NCI-H748 (cell line): ENCODE results near the gene RGCC.

Source experiments
- DNase-seq: peaks from one replicate; lab custom pipeline; 2025; ENCODE audit not compliant: unreplicated experiment; lab: John Stamatoyannopoulos, UW

Gene RGCC

DNA sequence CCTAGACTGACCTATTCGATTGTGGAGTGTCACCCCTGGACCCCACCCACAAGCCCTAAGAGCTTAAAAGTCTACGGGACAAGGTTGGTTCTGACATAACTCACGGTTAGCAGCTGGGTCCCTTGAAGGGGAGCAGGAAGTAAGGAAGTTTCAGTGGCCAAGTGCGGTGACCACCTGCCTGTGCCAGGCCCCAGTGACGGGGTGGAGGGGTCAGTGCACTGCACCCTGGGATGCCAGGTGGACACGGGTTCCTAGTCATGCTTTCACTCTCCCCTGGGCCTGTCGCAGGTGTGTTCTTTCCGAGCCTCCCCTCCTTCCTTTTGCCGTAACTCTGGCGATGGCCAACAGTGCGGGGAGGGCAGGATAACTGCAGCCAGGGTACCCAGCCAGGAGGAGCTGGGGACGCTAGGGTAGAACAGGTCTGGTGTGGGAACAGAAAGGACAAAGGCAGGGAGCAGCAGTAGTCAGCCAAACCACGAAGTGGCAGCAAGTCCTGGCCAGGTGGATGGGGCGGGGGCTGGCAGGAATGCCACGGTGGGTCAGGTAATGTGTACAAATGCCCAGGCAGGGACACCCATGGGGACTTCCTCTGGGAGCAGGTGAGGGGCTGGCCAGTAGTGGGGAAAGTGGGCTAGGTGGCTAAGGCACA, 58.3 kb downstream of the RGCC start:
- no peak for DNase-seq

GRCh38 chr13:41516166-41516565, 58.8 kb downstream of the RGCC start:
- no peak for DNase-seq

- no peak for DNase-seq
Measured at GRCh38 chr13:41516760-41517159, 59.4 kb downstream of the RGCC start.

DNA sequence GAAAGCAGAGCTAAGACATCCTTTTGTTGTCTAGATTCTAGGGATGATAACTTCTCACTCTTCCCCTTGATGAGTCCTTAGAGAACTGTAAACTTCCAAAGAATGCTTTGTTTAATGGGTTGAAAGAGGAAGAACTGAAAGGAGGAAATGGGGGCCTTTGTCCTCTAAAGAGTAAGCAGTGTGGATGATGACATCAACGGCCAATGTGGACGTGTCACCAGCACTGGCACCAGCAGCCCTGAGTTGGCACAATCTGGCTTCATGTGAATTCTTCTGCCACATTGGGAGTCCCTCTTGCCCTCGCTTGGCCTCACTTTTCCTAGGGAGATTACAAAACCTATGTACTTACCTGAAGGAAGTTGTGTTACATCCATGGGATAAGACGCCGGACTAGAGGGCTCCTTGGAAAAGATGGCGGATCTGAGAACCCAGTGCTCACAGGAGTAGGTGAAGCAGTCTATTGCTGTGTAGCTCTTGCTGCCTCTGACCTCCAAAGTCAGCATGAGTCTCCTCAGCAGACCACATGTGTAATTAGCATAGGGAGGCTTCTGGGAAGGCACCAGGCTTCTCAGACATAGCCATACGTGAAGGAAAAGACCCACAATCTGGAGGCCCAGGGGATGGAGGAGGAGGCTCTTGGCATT, 62.8 kb downstream of the RGCC start:
- no peak for DNase-seq
